Esophagus muscularis mucosa (tissue), 4 donors: Measurements from ENCODE around the gene POU4F3. TPM values are rescaled to one million over a fixed set of nuclear protein-coding genes. Genes with fewer than 3 reads are reported as not detected.

Experiments
- DNase-seq: peaks from one replicate; pipeline ENCODE4 v3.0.0-alpha.2; 2017; ENCODE audit errors: extremely low spot score
- H3K27ac ChIP-seq, 4 donors: fragments of 200-600 bp; sonication (generic); replicated peaks in 1 of 4; 1 replicate in 3 of 4; 2 replicates in 1 of 4; pipeline ENCODE4 v1.5.1; 2016 to 2019; ENCODE audit warnings: mild to moderate bottlenecking in 1 of 4
- H3K27me3 ChIP-seq, 4 donors: fragments of 200-600 bp; sonication (generic); one replicate each; pipeline versions ENCODE4 v1.5.1 to v1.6.0; 2016 to 2019
- H3K36me3 ChIP-seq, 4 donors: fragments of 200-600 bp; sonication (generic); one replicate each; pipeline ENCODE4 v1.5.1; 2016 to 2019
- H3K4me1 ChIP-seq, 4 donors: fragments of 200-600 bp; sonication (generic); one replicate each; pipeline ENCODE4 v1.5.1; 2016 to 2019
- H3K4me3 ChIP-seq, 4 donors: fragments of 200-600 bp; sonication (generic); 1 replicate in 2 of 4; 2 replicates in 2 of 4; pipeline ENCODE4 v1.5.1; 2016 to 2019; ENCODE audit warnings: mild to moderate bottlenecking in 4 of 4, moderate library complexity in 1 of 4
- H3K9me3 ChIP-seq, 4 donors: fragments of 200-600 bp; sonication (generic); 1 replicate in 3 of 4; 2 replicates in 1 of 4; pipeline ENCODE4 v1.5.1; 2016 to 2019
- EP300 ChIP-seq: sonication (generic); formaldehyde crosslinking; IDR thresholded peaks from one replicate; pipeline ENCODE4 v1.6.1; 2017; ENCODE audit warnings: antibody characterized with exemption
- POLR2A ChIP-seq: fragments of 450-650 bp; IDR thresholded peaks from one replicate; pipeline ENCODE4 v1.6.1; 2017; ENCODE audit warnings: antibody characterized with exemption, moderate library complexity, mild to moderate bottlenecking, low read depth
- POLR2AphosphoS5 ChIP-seq, 2 donors: sonication (generic); formaldehyde crosslinking; IDR thresholded peaks; one replicate each; pipeline ENCODE4 v1.6.1; 2017; ENCODE audit warnings: antibody characterized with exemption in 2 of 2
- WGBS: methylation state at CpG from one replicate; pipeline ENCODE4 v1.1.5; 2018; 5-methylcytosine and 5-hydroxymethylcytosine counted together
- intact Hi-C: fragments of 100-400 bp; cut with DNase I; formaldehyde crosslinking; loops from one replicate; pipeline ENCODE4 v1.15.1; 2023
- total RNA-seq, 4 donors: library from RNA; depleted of rRNA; stranded (reverse); fragments of >200 nt; gene quantifications; one replicate each; pipeline versions ENCODE4 v1.1.0 to v1.2.1, GENCODE V29; 2016
- TF ChIP-seq, protein P1 (sequence below), 3 experiments: fragments of 200-600 bp in 2 of 3; fragments of 450-650 bp in 1 of 3; sonication (generic) in 2 of 3; IDR thresholded peaks; one replicate each; pipeline ENCODE4 v1.5.1; 2017 to 2019; ENCODE audit warnings: antibody characterized with exemption in 3 of 3, mild to moderate bottlenecking in 2 of 3, moderate library complexity in 1 of 3

The POU4F3 gene
- total RNA-seq, 4 donors from 2014 or later, result 0.17 TPM; not detected in 2

DNA sequence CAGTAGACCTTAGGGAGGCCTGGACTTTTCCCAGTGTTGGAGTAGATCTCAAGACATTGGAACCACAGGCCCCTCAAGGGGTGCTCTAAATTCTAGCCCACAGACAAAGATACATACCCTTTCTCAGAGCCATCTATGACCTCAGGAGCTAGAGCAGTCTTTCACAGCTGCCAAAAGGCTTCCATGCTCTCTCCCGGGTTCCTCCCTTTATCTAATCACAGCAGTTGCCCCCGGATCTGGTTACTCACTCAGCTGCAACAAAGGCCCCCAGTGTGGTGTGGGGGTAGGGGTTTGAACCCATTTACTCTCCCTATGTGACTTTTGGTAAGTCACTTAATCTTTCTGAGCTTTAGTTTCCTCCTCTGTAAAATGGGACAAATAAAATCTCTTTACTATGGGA is 27.0 kb downstream of the POU4F3 start:
- H3K4me3 ChIP-seq, result no peak overlapping the region
- peaks cover 0 to 18% (median 0%) of the 10 kb centered on the region in 4 donors for H3K27me3 ChIP-seq
- no peak for TF ChIP-seq POLR2A
- TF ChIP-seq, protein P1, sequence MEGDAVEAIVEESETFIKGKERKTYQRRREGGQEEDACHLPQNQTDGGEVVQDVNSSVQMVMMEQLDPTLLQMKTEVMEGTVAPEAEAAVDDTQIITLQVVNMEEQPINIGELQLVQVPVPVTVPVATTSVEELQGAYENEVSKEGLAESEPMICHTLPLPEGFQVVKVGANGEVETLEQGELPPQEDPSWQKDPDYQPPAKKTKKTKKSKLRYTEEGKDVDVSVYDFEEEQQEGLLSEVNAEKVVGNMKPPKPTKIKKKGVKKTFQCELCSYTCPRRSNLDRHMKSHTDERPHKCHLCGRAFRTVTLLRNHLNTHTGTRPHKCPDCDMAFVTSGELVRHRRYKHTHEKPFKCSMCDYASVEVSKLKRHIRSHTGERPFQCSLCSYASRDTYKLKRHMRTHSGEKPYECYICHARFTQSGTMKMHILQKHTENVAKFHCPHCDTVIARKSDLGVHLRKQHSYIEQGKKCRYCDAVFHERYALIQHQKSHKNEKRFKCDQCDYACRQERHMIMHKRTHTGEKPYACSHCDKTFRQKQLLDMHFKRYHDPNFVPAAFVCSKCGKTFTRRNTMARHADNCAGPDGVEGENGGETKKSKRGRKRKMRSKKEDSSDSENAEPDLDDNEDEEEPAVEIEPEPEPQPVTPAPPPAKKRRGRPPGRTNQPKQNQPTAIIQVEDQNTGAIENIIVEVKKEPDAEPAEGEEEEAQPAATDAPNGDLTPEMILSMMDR (IDR thresholded peaks at IDR 0.05), result no peak
- TF ChIP-seq POLR2AphosphoS5 (IDR thresholded peaks at IDR 0.05), result no peak
- TF ChIP-seq EP300, result no peak
- no peaks in the 10 kb centered on the region for H3K9me3 ChIP-seq
- WGBS, result 18% methylated on average over 2 of the region's 2 CpGs
- no peaks in the 10 kb centered on the region for H3K36me3 ChIP-seq
- intact Hi-C loops, result no loop called here
- H3K4me1 ChIP-seq, result no peaks in the 10 kb centered on the region
- no peak for DNase-seq
- no peak overlapping the region for H3K27ac ChIP-seq

GRCh38 chr5:146366904-146367303 is 28.3 kb downstream of the POU4F3 start:
- no peak overlapping the region for H3K4me3 ChIP-seq
- whole genome bisulfite sequencing, result 85% methylated on average over 1 of the region's 1 CpG
- H3K36me3 ChIP-seq, result no peaks in the 10 kb centered on the region
- intact Hi-C loops, result no loop called here
- DNase-seq, result no peak
- no peak overlapping the region for H3K27ac ChIP-seq
- H3K27me3 ChIP-seq, result peaks cover 0 to 14% (median 0%) of the 10 kb centered on the region in 4 donors
- no peak for TF ChIP-seq EP300
- no peak for TF ChIP-seq POLR2A
- TF ChIP-seq, protein P1 (IDR thresholded peaks at IDR 0.05), result no peak
- TF ChIP-seq POLR2AphosphoS5 (IDR thresholded peaks at IDR 0.05), result no peak
- H3K9me3 ChIP-seq, result no peaks in the 10 kb centered on the region
- no peaks in the 10 kb centered on the region for H3K4me1 ChIP-seq

- no peak for DNase-seq
- Histone ChIP-seq H3K9me3 (no peaks in the 10 kb centered on the region), H3K27me3 (peaks cover 0 to 14% (median 0%) of the 10 kb centered on the region in 4 donors), H3K4me3 (no peak overlapping the region), H3K27ac (no peak overlapping the region), H3K36me3 (no peaks in the 10 kb centered on the region), H3K4me1 (no peaks in the 10 kb centered on the region)
- TF ChIP-seq POLR2AphosphoS5 (IDR thresholded peaks at IDR 0.05), result no peak
- TF ChIP-seq, protein P1 (IDR thresholded peaks at IDR 0.05), result no peak
- 69% methylated on average over 2 of the region's 2 CpGs for WGBS
- intact Hi-C loops, result no loop called here
Measured at GRCh38 chr5:146368137-146368536, 29.5 kb downstream of the POU4F3 start.

GRCh38 chr5:146369691-146370090 is 31.1 kb downstream of the POU4F3 start:
- no peak overlapping the region for H3K4me3 ChIP-seq
- WGBS, result 77% methylated on average over 3 of the region's 3 CpGs
- no peaks in the 10 kb centered on the region for H3K4me1 ChIP-seq
- H3K9me3 ChIP-seq, result no peaks in the 10 kb centered on the region
- peaks cover 0 to 14% (median 0%) of the 10 kb centered on the region in 4 donors for H3K27me3 ChIP-seq
- no peaks in the 10 kb centered on the region for H3K36me3 ChIP-seq
- H3K27ac ChIP-seq, result no peak overlapping the region
- DNase-seq, result no peak
- intact Hi-C loops, result no loop called here
- no peak for TF ChIP-seq POLR2A
- TF ChIP-seq EP300, result no peak
- TF ChIP-seq, protein P1 (IDR thresholded peaks at IDR 0.05), result no peak
- TF ChIP-seq POLR2AphosphoS5 (IDR thresholded peaks at IDR 0.05), result no peak

GRCh38 chr5:146376821-146377220 is 38.2 kb downstream of the POU4F3 start:
- H3K27me3 ChIP-seq, result peaks cover 0 to 9% (median 0%) of the 10 kb centered on the region in 4 donors
- H3K9me3 ChIP-seq, result peaks cover 0 to 3% (median 0%) of the 10 kb centered on the region in 4 donors
- 92% methylated on average over 2 of the region's 2 CpGs for WGBS
- intact Hi-C loops, result no loop called here
- no peak for TF ChIP-seq POLR2AphosphoS5 (IDR thresholded peaks at IDR 0.05)
- no peak for TF ChIP-seq EP300
- TF ChIP-seq, protein P1 (IDR thresholded peaks at IDR 0.05), result no peak
- no peak for TF ChIP-seq POLR2A
- H3K4me1 ChIP-seq, result no peaks in the 10 kb centered on the region
- H3K36me3 ChIP-seq, result no peaks in the 10 kb centered on the region
- no peak overlapping the region for H3K4me3 ChIP-seq
- DNase-seq, result no peak
- no peak overlapping the region for H3K27ac ChIP-seq
